ENCODE results near the gene FAM169A. TPM values are rescaled to one million over a fixed set of nuclear protein-coding genes. Genes with fewer than 3 reads are reported as not detected.
"Not testable (repeated sequence)": the region's sequence is repeated elsewhere in the genome, so short reads cannot be mapped to it uniquely, and the experiment has no call there.

Gene FAM169A, protein sequence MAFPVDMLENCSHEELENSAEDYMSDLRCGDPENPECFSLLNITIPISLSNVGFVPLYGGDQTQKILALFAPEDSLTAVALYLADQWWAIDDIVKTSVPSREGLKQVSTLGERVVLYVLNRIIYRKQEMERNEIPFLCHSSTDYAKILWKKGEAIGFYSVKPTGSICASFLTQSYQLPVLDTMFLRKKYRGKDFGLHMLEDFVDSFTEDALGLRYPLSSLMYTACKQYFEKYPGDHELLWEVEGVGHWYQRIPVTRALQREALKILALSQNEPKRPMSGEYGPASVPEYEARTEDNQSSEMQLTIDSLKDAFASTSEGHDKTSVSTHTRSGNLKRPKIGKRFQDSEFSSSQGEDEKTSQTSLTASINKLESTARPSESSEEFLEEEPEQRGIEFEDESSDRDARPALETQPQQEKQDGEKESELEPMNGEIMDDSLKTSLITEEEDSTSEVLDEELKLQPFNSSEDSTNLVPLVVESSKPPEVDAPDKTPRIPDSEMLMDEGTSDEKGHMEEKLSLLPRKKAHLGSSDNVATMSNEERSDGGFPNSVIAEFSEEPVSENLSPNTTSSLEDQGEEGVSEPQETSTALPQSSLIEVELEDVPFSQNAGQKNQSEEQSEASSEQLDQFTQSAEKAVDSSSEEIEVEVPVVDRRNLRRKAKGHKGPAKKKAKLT
- total RNA-seq: 1 to 10 TPM; 3.8 to 5.6 TPM

DNA sequence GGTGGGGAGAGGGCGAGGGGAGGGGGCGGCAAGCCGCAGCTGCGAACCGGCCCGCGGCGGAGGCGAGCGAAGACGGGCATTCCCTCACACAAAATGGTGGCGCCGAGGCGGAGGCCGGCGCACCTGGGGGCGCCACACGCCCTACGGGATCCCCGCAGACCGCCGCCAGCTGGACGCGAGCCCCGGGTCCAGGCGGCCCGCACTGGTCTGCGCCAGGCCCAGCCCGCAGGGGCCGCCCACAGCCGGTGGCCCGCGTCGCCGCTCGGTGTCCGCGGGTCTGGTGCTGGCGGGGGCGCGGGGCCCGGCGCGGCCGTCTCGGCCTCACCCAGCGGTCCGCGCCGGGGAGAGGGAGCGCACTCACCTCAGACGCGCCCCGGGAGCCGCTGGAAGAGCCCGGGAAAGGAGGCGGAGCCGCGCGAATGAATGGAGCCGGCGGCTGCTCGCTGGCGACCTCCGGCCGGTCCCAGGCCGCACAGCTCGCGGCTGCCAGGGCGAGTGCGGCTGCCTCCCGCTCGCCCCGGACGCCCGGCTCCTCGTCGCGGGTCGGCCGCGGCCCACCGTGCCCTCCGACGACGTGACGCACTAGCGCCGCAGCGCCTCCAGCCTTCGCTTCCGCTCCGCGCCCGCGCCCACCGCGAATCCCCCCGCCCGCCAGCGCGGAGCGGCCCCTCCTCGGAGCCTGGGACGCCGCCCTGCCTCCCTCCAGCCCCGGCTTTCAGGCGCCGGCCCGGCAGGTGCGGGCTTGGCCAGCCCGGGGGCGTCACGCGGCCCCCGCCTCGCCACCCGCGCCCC is at the start of gene FAM169A:
Gene FAM169A (minus strand): TSS at position 584 of the 792 bp plus-strand sequence. CDS start 24,711 bp downstream, outside the sequence.
- Mint-ChIP-seq H3K27ac (peak within 1 kb of the TSS; percentile 92), H3K9me3 (ENCODE audit: insufficient read depth) (no peaks in the 10 kb centered on the region), H3K4me3 (peak within 1 kb of the TSS; percentile 83), H3K36me3 (ENCODE audit: low read depth) (peaks cover 3% of the 10 kb centered on the region), H3K4me1 (ENCODE audit: low read depth) (peaks cover 18% of the 10 kb centered on the region), H3K27me3 (ENCODE audit: low read depth) (peaks cover 14% of the 10 kb centered on the region)
- POLR2A ChIA-PET: interaction anchor here (0.5 to 0.8 kb wide), 2 partner anchors 98 to 165 kb away, joined by 3 read pairs; no protein-coding TSS in a partner anchor
- DNase-seq (peak; percentile 42), ATAC-seq (peak; percentile 81)
- CTCF ChIA-PET: no interaction called here

DNA sequence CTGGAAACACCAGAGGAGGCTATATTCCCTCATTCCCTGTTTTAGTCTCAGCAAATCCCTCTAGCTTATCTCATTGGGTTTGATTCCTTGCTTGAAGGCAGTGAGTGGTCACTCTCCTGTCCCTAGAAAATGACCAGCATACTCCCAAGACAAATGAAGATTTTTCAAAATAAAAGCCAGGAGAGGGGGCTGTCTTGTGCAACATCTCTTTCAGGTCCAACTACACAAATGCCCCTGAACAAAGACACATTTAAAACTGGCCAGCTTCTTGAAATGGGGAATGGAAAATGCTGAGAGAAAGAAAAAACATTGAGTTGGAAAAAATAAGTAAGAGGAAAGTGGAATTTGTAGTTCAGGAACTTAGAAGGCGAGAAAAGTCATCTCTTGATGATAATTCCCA is 49.3 kb upstream of the FAM169A start:
- H3K9me3 Mint-ChIP-seq (ENCODE audit: insufficient read depth): no peaks in the 10 kb centered on the region
- no peak for DNase-seq
- CTCF ChIA-PET: interaction anchor here (0.7 kb wide), 1 partner anchor 23 kb away, joined by 3 read pairs; no protein-coding TSS in a partner anchor
- H3K27me3 Mint-ChIP-seq (ENCODE audit: low read depth): peaks cover 2% of the 10 kb centered on the region
- ATAC-seq: no peak
- no peak overlapping the region for H3K27ac Mint-ChIP-seq
- H3K36me3 Mint-ChIP-seq (ENCODE audit: low read depth): no peaks in the 10 kb centered on the region
- H3K4me1 Mint-ChIP-seq (ENCODE audit: low read depth): no peaks in the 10 kb centered on the region
- POLR2A ChIA-PET: interaction anchor here (0.6 kb wide), 1 partner anchor 71 kb away, joined by 4 read pairs; no protein-coding TSS in a partner anchor
- H3K4me3 Mint-ChIP-seq: no peak overlapping the region

DNA sequence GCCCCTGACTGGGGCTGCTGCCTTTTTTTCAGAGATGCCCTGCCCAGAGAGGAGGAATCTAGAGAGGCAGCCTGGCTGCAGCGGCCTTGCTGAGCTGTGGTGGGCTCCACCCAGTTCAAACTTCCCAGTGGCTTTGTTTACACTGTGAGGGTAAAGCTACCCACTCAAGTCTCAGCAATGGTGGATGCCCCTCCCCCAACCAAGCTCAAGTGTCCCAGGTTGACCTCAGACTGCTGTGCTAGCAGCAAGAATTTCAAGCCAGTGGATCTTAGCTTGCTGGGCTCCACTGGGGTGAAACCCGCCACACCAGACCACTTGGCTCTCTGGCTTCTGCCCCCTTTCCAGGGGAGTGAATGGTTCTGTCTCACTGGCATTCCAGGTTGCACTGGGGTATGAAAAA is 45.2 kb upstream of the FAM169A start:
- DNase-seq; H3K36me3 Mint-ChIP-seq (ENCODE audit: low read depth); CTCF ChIA-PET; POLR2A ChIA-PET; H3K9me3 Mint-ChIP-seq (ENCODE audit: insufficient read depth); ATAC-seq; H3K27me3 Mint-ChIP-seq (ENCODE audit: low read depth); H3K4me3 Mint-ChIP-seq; H3K4me1 Mint-ChIP-seq (ENCODE audit: low read depth); H3K27ac Mint-ChIP-seq: not testable (repeated sequence)

DNA sequence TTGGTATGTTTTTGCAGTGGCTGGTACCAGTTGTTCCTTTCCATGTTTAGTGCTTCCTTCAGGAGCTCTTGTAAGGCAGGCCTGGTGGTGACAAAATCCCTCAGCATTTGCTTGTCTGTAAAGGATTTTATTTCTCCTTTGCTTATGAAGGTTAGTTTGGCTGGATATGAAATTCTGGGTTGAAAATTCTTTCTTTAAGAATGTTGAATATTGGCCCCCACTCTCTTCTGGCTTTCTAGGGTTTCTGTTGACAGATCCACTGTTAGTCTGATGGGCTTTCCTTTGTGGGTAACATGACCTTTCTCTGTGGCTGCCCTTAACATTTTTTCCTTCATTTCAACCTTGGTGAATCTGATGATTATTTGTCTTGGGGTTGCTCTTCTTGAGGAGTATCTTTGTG is 43.7 kb upstream of the FAM169A start:
- H3K27ac Mint-ChIP-seq; ATAC-seq; H3K27me3 Mint-ChIP-seq (ENCODE audit: low read depth); POLR2A ChIA-PET; H3K36me3 Mint-ChIP-seq (ENCODE audit: low read depth); H3K9me3 Mint-ChIP-seq (ENCODE audit: insufficient read depth); H3K4me3 Mint-ChIP-seq; H3K4me1 Mint-ChIP-seq (ENCODE audit: low read depth); DNase-seq; CTCF ChIA-PET: not testable (repeated sequence)

- H3K4me1 Mint-ChIP-seq (ENCODE audit: low read depth); H3K4me3 Mint-ChIP-seq; H3K27me3 Mint-ChIP-seq (ENCODE audit: low read depth); H3K9me3 Mint-ChIP-seq (ENCODE audit: insufficient read depth); CTCF ChIA-PET; DNase-seq; ATAC-seq; H3K36me3 Mint-ChIP-seq (ENCODE audit: low read depth); POLR2A ChIA-PET; H3K27ac Mint-ChIP-seq: not testable (repeated sequence)
Observed at GRCh38 chr5:74908237-74908636, 42.0 kb upstream of the FAM169A start.

GRCh38 chr5:74904713-74905112 is 38.5 kb upstream of the FAM169A start:
- H3K27me3 Mint-ChIP-seq (ENCODE audit: low read depth); H3K4me3 Mint-ChIP-seq; H3K4me1 Mint-ChIP-seq (ENCODE audit: low read depth); DNase-seq; ATAC-seq; H3K27ac Mint-ChIP-seq; POLR2A ChIA-PET; H3K36me3 Mint-ChIP-seq (ENCODE audit: low read depth); H3K9me3 Mint-ChIP-seq (ENCODE audit: insufficient read depth); CTCF ChIA-PET: not testable (repeated sequence)

GRCh38 chr5:74903165-74903787 is 37.1 kb upstream of the FAM169A start:
- Mint-ChIP-seq H3K4me1 (ENCODE audit: low read depth) (no peaks in the 10 kb centered on the region), H3K36me3 (ENCODE audit: low read depth) (no peaks in the 10 kb centered on the region), H3K9me3 (ENCODE audit: insufficient read depth) (no peaks in the 10 kb centered on the region), H3K27ac (no peak overlapping the region), H3K4me3 (no peak overlapping the region), H3K27me3 (ENCODE audit: low read depth) (no peaks in the 10 kb centered on the region)
- ATAC-seq (peak; percentile 47), DNase-seq (no peak)
- POLR2A ChIA-PET: no interaction called here
- CTCF ChIA-PET: interaction anchor here (1.0 to 1.5 kb wide), 2 partner anchors 136 to 144 kb away, joined by 3 to 4 read pairs; partner anchors contain the start of genes GFM2 and NSA2

- no peak for DNase-seq
- Mint-ChIP-seq H3K36me3 (ENCODE audit: low read depth) (no peaks in the 10 kb centered on the region), H3K27me3 (ENCODE audit: low read depth) (no peaks in the 10 kb centered on the region), H3K4me1 (ENCODE audit: low read depth) (no peaks in the 10 kb centered on the region), H3K27ac (no peak overlapping the region), H3K4me3 (no peak overlapping the region), H3K9me3 (ENCODE audit: insufficient read depth) (no peaks in the 10 kb centered on the region)
- ChIA-PET CTCF (no interaction called here), POLR2A (no interaction called here)
- no peak for ATAC-seq
Observed at GRCh38 chr5:74897049-74897448, 30.9 kb upstream of the FAM169A start.

DNA sequence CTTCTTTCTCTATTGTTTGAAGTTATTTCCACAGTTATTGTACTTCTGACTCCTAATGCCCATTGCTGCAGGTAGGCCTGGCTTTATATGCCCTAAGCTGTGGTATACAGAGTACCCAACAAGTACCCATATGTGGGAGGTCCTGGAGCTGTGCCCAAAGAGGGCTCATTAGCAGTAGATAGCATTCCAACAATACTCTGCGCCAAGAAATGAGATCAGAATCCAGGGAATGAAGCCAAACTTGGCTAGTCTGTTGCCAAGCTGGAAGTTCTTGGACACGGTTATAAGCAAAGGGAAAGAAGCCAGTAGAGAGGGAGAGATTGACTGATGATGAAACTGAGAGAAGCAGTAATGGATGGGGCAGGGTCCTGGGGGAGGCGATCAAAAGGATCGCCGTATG is 29.7 kb upstream of the FAM169A start:
- ATAC-seq: no peak
- H3K4me3 Mint-ChIP-seq: no peak overlapping the region

DNA sequence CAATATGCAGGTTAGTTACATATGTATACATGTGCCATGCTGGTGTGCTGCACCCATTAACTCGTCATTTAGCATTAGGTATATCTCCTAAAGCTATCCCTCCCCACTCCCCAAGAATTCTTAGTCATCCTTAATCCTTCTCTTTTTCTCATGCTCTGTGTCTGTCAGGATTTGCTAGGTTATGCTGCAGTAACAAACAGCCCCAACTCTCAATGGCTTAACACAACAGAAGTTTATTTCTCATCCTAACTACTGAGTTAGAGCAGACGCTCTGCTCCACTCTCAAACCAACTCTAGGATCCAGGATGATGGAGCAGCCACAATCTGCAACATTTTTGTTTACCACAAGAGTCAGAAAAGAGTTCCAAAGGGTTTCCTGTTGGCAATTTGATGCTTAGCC is 28.2 kb upstream of the FAM169A start:
- DNase-seq (no peak), ATAC-seq (no peak)
- ChIA-PET CTCF (no interaction called here), POLR2A (no interaction called here)
- Mint-ChIP-seq H3K27ac (no peak overlapping the region), H3K27me3 (ENCODE audit: low read depth) (peaks cover 4% of the 10 kb centered on the region), H3K4me3 (no peak overlapping the region), H3K9me3 (ENCODE audit: insufficient read depth) (no peaks in the 10 kb centered on the region), H3K4me1 (ENCODE audit: low read depth) (no peaks in the 10 kb centered on the region), H3K36me3 (ENCODE audit: low read depth) (no peaks in the 10 kb centered on the region)

More for the DNA sequence above, 29.7 kb upstream of the FAM169A start:
- Mint-ChIP-seq H3K27ac (no peak overlapping the region), H3K4me1 (ENCODE audit: low read depth) (no peaks in the 10 kb centered on the region), H3K27me3 (ENCODE audit: low read depth) (no peaks in the 10 kb centered on the region), H3K9me3 (ENCODE audit: insufficient read depth) (no peaks in the 10 kb centered on the region), H3K36me3 (ENCODE audit: low read depth) (no peaks in the 10 kb centered on the region)
- ChIA-PET CTCF (no interaction called here), POLR2A (no interaction called here)
- DNase-seq: no peak

- no peak for DNase-seq
- ChIA-PET CTCF (interaction anchor here (0.8 kb wide), 1 partner anchor 23 kb away, joined by 3 read pairs; no protein-coding TSS in a partner anchor), POLR2A (no interaction called here)
- Mint-ChIP-seq H3K4me3 (no peak overlapping the region), H3K27me3 (ENCODE audit: low read depth) (peaks cover 7% of the 10 kb centered on the region), H3K27ac (no peak overlapping the region), H3K4me1 (ENCODE audit: low read depth) (no peaks in the 10 kb centered on the region), H3K36me3 (ENCODE audit: low read depth) (no peaks in the 10 kb centered on the region), H3K9me3 (ENCODE audit: insufficient read depth) (no peaks in the 10 kb centered on the region)
- no peak for ATAC-seq
Observed at GRCh38 chr5:74892921-74893320, 26.7 kb upstream of the FAM169A start.

Measured in activated CD8-positive, alpha-beta T cell treated with anti-CD3 and anti-CD28 coated beads, Interleukin-2, amount 10 ng/mL, durations not matched to agents 7 days and 5 days (primary cell).